ENCODE results near the gene CD96.

CD96 gene

DNA sequence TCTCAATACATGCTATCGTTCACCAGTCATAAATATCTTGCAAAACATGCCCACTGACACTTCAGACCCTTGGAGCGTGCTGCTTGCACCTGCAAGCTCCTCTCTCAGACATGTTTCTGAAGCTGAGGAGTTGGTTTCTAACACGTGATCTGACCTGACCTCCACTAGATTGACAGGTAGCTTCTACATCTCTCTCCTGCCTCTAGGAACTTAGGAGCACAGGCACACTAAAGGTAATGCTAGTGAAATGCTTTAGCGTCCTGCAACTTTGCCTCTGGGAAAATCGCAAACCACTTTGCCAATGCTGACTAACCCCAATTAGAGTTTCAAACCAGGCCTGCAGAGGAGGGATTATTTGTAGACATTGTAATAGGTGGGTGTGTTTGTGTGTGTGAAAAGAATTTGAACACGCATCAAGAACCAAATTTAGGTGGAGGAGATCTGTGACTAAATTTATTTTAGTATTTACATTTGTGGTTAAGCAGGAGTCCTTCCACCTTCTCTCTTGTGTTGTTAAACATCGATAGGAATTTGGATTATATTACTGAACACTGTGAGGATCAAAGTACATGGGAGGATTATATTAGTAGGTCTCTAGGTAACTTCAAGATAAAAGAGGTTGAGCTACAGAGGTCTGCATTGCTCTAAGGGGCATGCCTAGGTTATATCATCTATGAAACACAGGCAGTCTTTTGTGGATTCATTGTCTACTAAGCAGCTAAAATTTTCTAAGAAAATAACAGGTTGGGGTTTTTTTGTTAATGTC, 139.8 kb downstream of the CD96 start:
- DNase-seq, result no peak

DNA sequence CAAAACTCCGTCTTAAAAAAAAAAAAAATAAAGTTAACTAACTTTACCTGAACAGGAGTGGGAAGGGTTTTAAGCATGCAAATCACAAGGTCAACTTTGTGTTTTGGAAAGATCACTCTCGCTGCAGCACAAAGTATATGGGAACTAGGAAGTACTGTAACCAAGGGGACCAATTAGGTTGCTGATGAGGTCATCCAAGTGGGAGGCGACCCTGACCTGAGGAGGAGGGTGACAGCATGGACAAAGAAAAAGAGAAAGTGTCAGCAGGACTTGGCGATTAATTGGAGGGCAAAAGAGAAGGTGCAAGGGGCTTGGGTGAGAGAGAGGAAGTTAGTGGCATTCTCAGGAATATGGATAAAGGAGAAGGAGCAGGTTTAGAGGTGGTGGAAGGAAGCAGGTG, 142.6 kb downstream of the CD96 start:
- no peak for DNase-seq

DNA sequence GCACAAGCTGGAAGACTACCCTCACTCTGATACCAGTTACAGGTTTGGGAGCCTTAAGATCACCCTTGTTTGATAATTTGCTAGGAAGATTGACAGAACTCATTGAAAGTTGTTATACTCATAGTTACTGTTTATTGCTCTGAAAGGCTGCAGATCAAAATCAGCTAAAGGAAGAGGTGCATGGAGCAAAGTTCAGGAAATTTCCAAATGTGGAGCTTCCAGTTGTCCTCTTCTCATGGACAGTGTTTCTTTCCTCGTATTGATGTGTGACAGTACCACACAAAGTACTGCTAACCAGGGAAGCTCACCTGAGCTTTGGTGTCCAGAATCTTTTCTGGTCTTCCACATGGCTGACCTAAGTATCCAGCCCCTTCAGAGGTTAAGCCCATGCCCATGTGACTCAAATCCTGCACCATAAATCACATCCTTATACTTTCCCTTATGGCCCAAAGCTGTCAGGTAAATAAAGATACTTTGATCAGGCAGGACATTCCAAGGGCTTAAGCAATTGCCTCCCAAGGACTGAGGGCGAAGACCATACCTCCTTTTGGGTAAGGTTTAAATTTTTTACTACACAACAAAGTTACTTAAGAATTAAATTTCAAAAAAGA, 146.3 kb downstream of the CD96 start:
- no peak for DNase-seq

GRCh38 chr3:111690242-111690641, 148.2 kb downstream of the CD96 start:
- peak; percentile 82 for DNase-seq

GRCh38 chr3:111691293-111691909, 149.4 kb downstream of the CD96 start:
- no peak for DNase-seq

- DNase-seq, result no peak
Measured at GRCh38 chr3:111692593-111693552, 150.9 kb downstream of the CD96 start.

GRCh38 chr3:111694471-111694870, 152.5 kb downstream of the CD96 start:
- DNase-seq, result no peak

- DNase-seq, result peak; percentile 68
Measured at GRCh38 chr3:111695636-111696117, 153.7 kb downstream of the CD96 start.

GRCh38 chr3:111700054-111700453, 158.1 kb downstream of the CD96 start:
- DNase-seq, result peak; percentile 65

DNA sequence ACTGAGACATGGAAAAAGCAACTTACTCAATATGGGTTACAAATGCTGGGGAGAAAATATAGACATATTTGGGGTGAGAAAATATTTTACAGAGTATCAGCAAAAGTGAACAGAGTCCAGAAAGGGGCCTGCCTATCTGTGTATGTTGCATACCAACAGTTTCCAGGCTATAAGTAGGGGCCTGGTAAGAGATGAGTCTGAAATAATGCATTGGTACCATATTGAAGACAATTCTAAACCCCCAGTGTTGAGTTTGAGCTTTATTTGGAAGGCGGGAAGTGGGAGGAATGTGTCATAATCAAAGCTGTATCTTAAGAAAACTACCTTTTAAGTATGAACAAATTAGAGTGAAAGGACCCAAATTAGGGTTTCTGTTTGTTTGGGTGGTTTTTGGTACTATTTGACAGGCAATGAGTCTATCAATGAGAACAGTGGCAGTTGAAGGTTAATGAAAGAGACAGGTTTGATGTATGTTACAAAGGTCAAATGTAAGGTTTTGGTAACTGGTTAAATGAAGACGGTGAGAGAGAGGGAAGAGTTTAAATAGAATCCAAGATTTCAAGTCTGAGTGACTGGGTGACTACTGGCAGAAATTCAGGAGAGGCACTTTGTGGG, 159.4 kb downstream of the CD96 start:
- no peak for DNase-seq
